Measurements from ENCODE around the gene RPP30.

- TF ChIP-seq, protein P1, sequence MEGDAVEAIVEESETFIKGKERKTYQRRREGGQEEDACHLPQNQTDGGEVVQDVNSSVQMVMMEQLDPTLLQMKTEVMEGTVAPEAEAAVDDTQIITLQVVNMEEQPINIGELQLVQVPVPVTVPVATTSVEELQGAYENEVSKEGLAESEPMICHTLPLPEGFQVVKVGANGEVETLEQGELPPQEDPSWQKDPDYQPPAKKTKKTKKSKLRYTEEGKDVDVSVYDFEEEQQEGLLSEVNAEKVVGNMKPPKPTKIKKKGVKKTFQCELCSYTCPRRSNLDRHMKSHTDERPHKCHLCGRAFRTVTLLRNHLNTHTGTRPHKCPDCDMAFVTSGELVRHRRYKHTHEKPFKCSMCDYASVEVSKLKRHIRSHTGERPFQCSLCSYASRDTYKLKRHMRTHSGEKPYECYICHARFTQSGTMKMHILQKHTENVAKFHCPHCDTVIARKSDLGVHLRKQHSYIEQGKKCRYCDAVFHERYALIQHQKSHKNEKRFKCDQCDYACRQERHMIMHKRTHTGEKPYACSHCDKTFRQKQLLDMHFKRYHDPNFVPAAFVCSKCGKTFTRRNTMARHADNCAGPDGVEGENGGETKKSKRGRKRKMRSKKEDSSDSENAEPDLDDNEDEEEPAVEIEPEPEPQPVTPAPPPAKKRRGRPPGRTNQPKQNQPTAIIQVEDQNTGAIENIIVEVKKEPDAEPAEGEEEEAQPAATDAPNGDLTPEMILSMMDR (IDR thresholded peaks at IDR 0.05) = no peak
- TF ChIP-seq POLR2AphosphoS5 (IDR thresholded peaks at IDR 0.05) (no peak), POLR2A (IDR thresholded peaks at IDR 0.05) (no peak), EP300 (IDR thresholded peaks at IDR 0.05) (no peak)
These were observed 59.4 kb downstream of the RPP30 start for GRCh38 chr10:90930971-90931871.
